Heart left ventricle (tissue), 16 donors: ENCODE measurements around the gene LTBP4. TPM values are rescaled to one million over a fixed set of nuclear protein-coding genes. Genes with fewer than 3 reads are reported as not detected.
A peak's percentile ranks its signal among the peaks of the same experiment; 100 is the strongest.

ENCODE experiments used
- ATAC-seq, 4 donors: fragments of 200-7000 bp; cut with Tn5 transposase; one replicate each; pipeline ENCODE4 v1.9.1; 2020 to 2022; ENCODE audit warnings: moderate library complexity in 4 of 4, mild to moderate bottlenecking in 3 of 4, moderate number of reproducible peaks in 1 of 4
- DNase-seq, 5 donors: peaks; one replicate each; pipeline ENCODE4 v3.0.0-alpha.2; 2020
- H3K27ac ChIP-seq, 12 donors: fragments of 200-600 bp; sonication (generic) in 4 of 12; one replicate each; pipeline versions ENCODE4 v1.5.0 to v1.8.0; 2016 to 2022; ENCODE audit warnings: mild to moderate bottlenecking in 2 of 12
- H3K27me3 ChIP-seq, 9 donors: fragments of 200-600 bp; sonication (generic) in 2 of 9; one replicate each; pipeline versions ENCODE4 v1.5.1 to v1.8.0; 2016 to 2022; ENCODE audit warnings: mild to moderate bottlenecking in 3 of 9
- H3K36me3 ChIP-seq, 9 donors: fragments of 200-600 bp; sonication (generic) in 2 of 9; one replicate each; pipeline versions ENCODE4 v1.5.0 to v1.8.0; 2018 to 2022; ENCODE audit warnings: mild to moderate bottlenecking in 2 of 9
- H3K4me1 ChIP-seq, 12 donors: fragments of 200-600 bp; sonication (generic) in 4 of 12; one replicate each; pipeline versions ENCODE4 v1.5.0 to v1.8.0; 2016 to 2022; ENCODE audit warnings: mild to moderate bottlenecking in 3 of 12
- H3K4me3 ChIP-seq, 12 donors: fragments of 200-600 bp; sonication (generic) in 4 of 12; one replicate each; pipeline versions ENCODE4 v1.5.0 to v1.8.0; 2017 to 2022; ENCODE audit warnings: mild to moderate bottlenecking in 9 of 12, moderate library complexity in 4 of 12
- H3K9me3 ChIP-seq, 12 donors: fragments of 200-600 bp; sonication (generic) in 4 of 12; one replicate each; pipeline versions ENCODE4 v1.5.0 to v1.8.0; 2016 to 2022; ENCODE audit warnings: mild to moderate bottlenecking in 1 of 12
- POLR2A ChIP-seq, 2 donors: fragments of 450-650 bp; IDR thresholded peaks; one replicate each; pipeline ENCODE4 v1.6.1; 2017; ENCODE audit warnings: antibody characterized with exemption in 2 of 2, mild to moderate bottlenecking in 2 of 2, moderate library complexity in 2 of 2
- WGBS, 4 donors: extraction: QIAGEN DNeasy Blood & Tissue Kit in 2 of 4; methylation state at CpG; one replicate each; pipeline versions ENCODE4 v1.1.5 to v1.1.7; 2013 to 2018; 5-methylcytosine and 5-hydroxymethylcytosine counted together
- intact Hi-C, 10 donors: fragments of 100-400 bp; cut with DNase I; formaldehyde crosslinking; loops; one replicate each; pipeline versions ENCODE4 v1.11.1 to v1.14.2; 2022
- polyA plus RNA-seq, 2 donors: library from polyadenylated mRNA; stranded (reverse); fragments of 200-250 nt; gene quantifications; one replicate each; pipeline ENCODE4 v1.2.3, GENCODE V29; 2013
- total RNA-seq, 9 donors: library from RNA; depleted of rRNA in 2 of 9; stranded (reverse); fragments of >200 nt in 2 of 9; fragmentation: NEBNext Ultra II Directional in 3 of 9; extraction: Animal tissue kit (Norgen Biotek cat#: 25700) in 3 of 9; gene quantifications; one replicate each; pipeline versions ENCODE4 v1.1.0 to v1.2.4, GENCODE V29; 2016 to 2023
- TF ChIP-seq, protein P1 (sequence below), 12 donors: fragments of 200-600 bp; sonication (generic) in 4 of 12; IDR thresholded peaks; one replicate each; pipeline versions ENCODE4 v1.5.0 to v1.8.0; 2018 to 2022; ENCODE audit warnings: antibody characterized with exemption in 12 of 12, mild to moderate bottlenecking in 5 of 12
- donor health status: ischemic (EF 13 %, LVEDD 7.1; RV severe dilation, severe dysfunction).
- donor health status: healthy with polysubstance abuse.
- donor health status: DM: no; HTN: yes; CAD: no.
- donor health status: DM: no; HTN: no; CAD: no.
- donor health status: ischemic (EF 25% LVEDD 6.9; RV normal size, moderate dysfunction).
- donor health status: ischemic (EF 25% LVEDD 5.7; RV mildly dilated, moderate dysfunction).
- donor health status: healthy.
- donor health status: DM: yes; HTN: yes; CAD: no.
- donor health status: ischemic (EF 35%, LVEDD 5.7; RV mildly dilated, moderate dysfunction).
- donor health status: nonischemic (EF 11% LVEDD 7.7; RV severe dilation, severe dysfunction).
- donor health status: DM: yes; HTN: yes; CAD: no.
- donor health status: PGD.
- donor health status: ischemic (EF 29% LVEDD 5.4; RV normal size, mild dysfunction).
- donor health status: nonischemic (EF 23%, LVEDD 6.1; RV moderate dilation, normal function).

LTBP4 gene
- total and polyA plus RNA-seq, 11 donors: 95.0 to 319 (median 172) TPM

DNA sequence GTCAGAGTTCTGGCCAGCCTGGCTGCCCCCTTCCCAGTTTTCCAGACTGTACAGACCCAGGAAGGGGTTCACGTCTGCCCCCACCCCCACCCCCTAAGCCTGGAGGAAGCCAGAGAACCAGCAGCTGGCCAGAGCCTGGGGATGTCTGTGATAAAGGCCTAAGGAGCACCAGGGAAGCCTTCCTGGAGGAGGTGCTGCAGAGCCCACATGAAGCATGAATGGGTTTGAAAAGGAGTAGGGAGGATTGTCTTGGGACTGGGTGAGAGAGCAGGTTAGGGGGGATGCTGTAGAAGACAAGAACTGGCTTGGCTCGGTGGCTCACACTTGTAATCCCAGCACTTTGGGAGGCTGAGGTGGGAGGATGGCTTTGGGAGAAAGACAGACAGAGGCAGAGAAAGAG lies 18.7 kb upstream of the LTBP4 start:
- Histone ChIP-seq H3K4me1 (peaks cover 0 to 36% (median 2%) of the 10 kb centered on the region in 12 donors), H3K36me3 (peaks cover 0 to 85% (median 44%) of the 10 kb centered on the region in 9 donors), H3K9me3 (no peaks in the 10 kb centered on the region), H3K4me3 (no peak overlapping the region), H3K27me3 (no peaks in the 10 kb centered on the region), H3K27ac (no peak overlapping the region)
- 87 to 95% (median 93%) methylated on average over 2 of the region's 2 CpGs for WGBS, 4 donors
- intact Hi-C loops: no loop called here
- TF ChIP-seq, protein P1, sequence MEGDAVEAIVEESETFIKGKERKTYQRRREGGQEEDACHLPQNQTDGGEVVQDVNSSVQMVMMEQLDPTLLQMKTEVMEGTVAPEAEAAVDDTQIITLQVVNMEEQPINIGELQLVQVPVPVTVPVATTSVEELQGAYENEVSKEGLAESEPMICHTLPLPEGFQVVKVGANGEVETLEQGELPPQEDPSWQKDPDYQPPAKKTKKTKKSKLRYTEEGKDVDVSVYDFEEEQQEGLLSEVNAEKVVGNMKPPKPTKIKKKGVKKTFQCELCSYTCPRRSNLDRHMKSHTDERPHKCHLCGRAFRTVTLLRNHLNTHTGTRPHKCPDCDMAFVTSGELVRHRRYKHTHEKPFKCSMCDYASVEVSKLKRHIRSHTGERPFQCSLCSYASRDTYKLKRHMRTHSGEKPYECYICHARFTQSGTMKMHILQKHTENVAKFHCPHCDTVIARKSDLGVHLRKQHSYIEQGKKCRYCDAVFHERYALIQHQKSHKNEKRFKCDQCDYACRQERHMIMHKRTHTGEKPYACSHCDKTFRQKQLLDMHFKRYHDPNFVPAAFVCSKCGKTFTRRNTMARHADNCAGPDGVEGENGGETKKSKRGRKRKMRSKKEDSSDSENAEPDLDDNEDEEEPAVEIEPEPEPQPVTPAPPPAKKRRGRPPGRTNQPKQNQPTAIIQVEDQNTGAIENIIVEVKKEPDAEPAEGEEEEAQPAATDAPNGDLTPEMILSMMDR (IDR thresholded peaks at IDR 0.05): no peak
- TF ChIP-seq POLR2A (IDR thresholded peaks at IDR 0.05): no peak
- DNase-seq (no peak), ATAC-seq (no peak)

- TF ChIP-seq POLR2A (IDR thresholded peaks at IDR 0.05): no peak
- TF ChIP-seq, protein P1 (IDR thresholded peaks at IDR 0.05): no peak
- ATAC-seq (no peak), DNase-seq (no peak)
- Histone ChIP-seq H3K9me3 (no peaks in the 10 kb centered on the region), H3K27me3 (no peaks in the 10 kb centered on the region), H3K4me1 (peaks cover 0 to 29% (median 0%) of the 10 kb centered on the region in 12 donors), H3K27ac (no peak overlapping the region), H3K36me3 (peaks cover 0 to 93% (median 51%) of the 10 kb centered on the region in 9 donors), H3K4me3 (no peak overlapping the region)
- intact Hi-C loops: no loop called here
- 88 to 92% (median 89%) methylated on average over 13 to 14 of the region's 14 CpGs for WGBS, 4 donors
Measured at GRCh38 chr19:40583283-40583682, 17.9 kb upstream of the LTBP4 start.

DNA sequence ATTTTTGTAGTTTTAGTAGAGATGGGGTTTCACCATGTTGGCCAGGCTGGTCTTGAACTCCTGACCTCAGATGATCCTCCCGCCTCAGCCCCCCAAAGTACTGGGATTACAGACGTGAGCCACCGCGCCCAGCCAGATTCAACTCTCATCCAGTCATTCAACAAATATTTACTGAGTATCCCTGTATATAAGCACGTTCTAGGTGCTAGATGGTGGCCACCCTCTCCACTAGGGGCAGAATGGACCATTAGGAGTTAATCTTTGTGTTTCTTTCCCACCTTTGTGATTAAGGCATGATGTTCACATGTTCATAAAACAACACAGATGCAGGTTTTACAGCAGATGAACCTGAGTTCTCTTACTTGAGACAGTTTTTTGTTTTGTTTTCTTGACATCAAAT lies 17.2 kb upstream of the LTBP4 start:
- Histone ChIP-seq H3K27ac (no peak overlapping the region), H3K4me1 (peaks cover 0 to 23% (median 0%) of the 10 kb centered on the region in 12 donors), H3K36me3 (peaks cover 0 to 94% (median 51%) of the 10 kb centered on the region in 9 donors), H3K9me3 (no peaks in the 10 kb centered on the region), H3K4me3 (no peak overlapping the region), H3K27me3 (no peaks in the 10 kb centered on the region)
- TF ChIP-seq, protein P1 (IDR thresholded peaks at IDR 0.05): no peak
- TF ChIP-seq POLR2A (IDR thresholded peaks at IDR 0.05): no peak
- ATAC-seq (no peak), DNase-seq (no peak)
- intact Hi-C loops: no loop called here
- WGBS, 4 donors: 91 to 95% (median 94%) methylated on average over 5 of the region's 5 CpGs

- ATAC-seq (no peak), DNase-seq (no peak)
- peaks cover 0 to 12% (median 0%) of the 10 kb centered on the region in 12 donors for H3K4me1 ChIP-seq
- H3K4me3 ChIP-seq: no peak overlapping the region
- peaks cover 0 to 82% (median 44%) of the 10 kb centered on the region in 9 donors for H3K36me3 ChIP-seq
- no peaks in the 10 kb centered on the region for H3K27me3 ChIP-seq
- intact Hi-C loops: no loop called here
- no peak for TF ChIP-seq POLR2A (IDR thresholded peaks at IDR 0.05)
- TF ChIP-seq, protein P1 (IDR thresholded peaks at IDR 0.05): no peak
- WGBS, 4 donors: 89 to 91% (median 90%) methylated on average over 11 of the region's 11 CpGs
- H3K27ac ChIP-seq: peak overlapping the region in 1 of 12 donors; percentile 71
- H3K9me3 ChIP-seq: no peaks in the 10 kb centered on the region
Measured at GRCh38 chr19:40585241-40585981, 15.8 kb upstream of the LTBP4 start.
